H9 (cell line): ENCODE results near the gene SCYGR7. TPM values are rescaled to one million over a fixed set of nuclear protein-coding genes. Genes with fewer than 3 reads are reported as not detected.

Experiments used
- DNase-seq: peaks from one replicate; pipeline ENCODE4 v3.0.0-alpha.2; 2017
- H2AFZ ChIP-seq: one replicate; pipeline ENCODE4 v1.6.1; 2013; ENCODE audit warnings: mild to moderate bottlenecking, low read length, control low read depth, moderate library complexity
- H2AK5ac ChIP-seq: 2 replicates; pipeline ENCODE4 v1.6.1; 2013; ENCODE audit warnings: low read length, control low read depth, mixed read lengths; ENCODE audit not compliant: insufficient read length
- H2BK120ac ChIP-seq: one replicate; pipeline ENCODE4 v1.6.1; 2013; ENCODE audit warnings: low read depth, mild to moderate bottlenecking, low read length, control low read depth, inconsistent platforms; ENCODE audit not compliant: poor library complexity, severe bottlenecking
- H2BK12ac ChIP-seq: 2 replicates; pipeline ENCODE4 v1.6.1; 2013; ENCODE audit warnings: low read length, control low read depth, mixed read lengths, low read depth; ENCODE audit not compliant: insufficient read length
- H2BK15ac ChIP-seq: 2 replicates; pipeline ENCODE4 v1.6.1; 2013; ENCODE audit warnings: low read depth, low read length, control low read depth
- H2BK20ac ChIP-seq: one replicate; pipeline ENCODE4 v1.6.1; 2013; ENCODE audit warnings: low read depth, mild to moderate bottlenecking, low read length, control low read depth, inconsistent platforms; ENCODE audit not compliant: poor library complexity, severe bottlenecking
- H2BK5ac ChIP-seq: 2 replicates; pipeline ENCODE4 v1.6.1; 2013; ENCODE audit warnings: low read length, control low read depth, mixed read lengths; ENCODE audit not compliant: insufficient read length
- H3K14ac ChIP-seq: 2 replicates; pipeline ENCODE4 v1.6.1; 2013; ENCODE audit warnings: low read length, control low read depth; ENCODE audit not compliant: insufficient read depth
- H3K18ac ChIP-seq: 2 replicates; pipeline ENCODE4 v1.6.1; 2013; ENCODE audit warnings: low read depth, mild to moderate bottlenecking, mixed read lengths, low read length, control low read depth; ENCODE audit not compliant: insufficient read length
- H3K23ac ChIP-seq: 2 replicates; pipeline ENCODE4 v1.6.1; 2013; ENCODE audit warnings: low read length, control low read depth, mixed read lengths, low read depth; ENCODE audit not compliant: insufficient read length
- H3K23me2 ChIP-seq: 2 replicates; pipeline ENCODE4 v1.6.1; 2013; ENCODE audit warnings: low read depth, mild to moderate bottlenecking, mixed read lengths, low read length, control low read depth; ENCODE audit not compliant: insufficient read length, poor library complexity, severe bottlenecking
- H3K27ac ChIP-seq: 2 replicates; pipeline ENCODE4 v1.5.1; 2013; ENCODE audit warnings: low read length, control low read depth, mixed read lengths, low read depth; ENCODE audit not compliant: insufficient read length
- H3K27me3 ChIP-seq: 2 replicates; pipeline ENCODE4 v1.6.1; 2013; ENCODE audit warnings: low read length, control low read depth, inconsistent platforms; ENCODE audit not compliant: insufficient read depth
- H3K4ac ChIP-seq: 2 replicates; pipeline ENCODE4 v1.6.1; 2013; ENCODE audit warnings: low read depth, mild to moderate bottlenecking, control low read depth, inconsistent platforms, low read length, moderate library complexity
- H3K4me1 ChIP-seq: 2 replicates; pipeline ENCODE4 v1.6.1; 2013; ENCODE audit warnings: low read length, control low read depth, inconsistent platforms; ENCODE audit not compliant: insufficient read depth
- H3K4me2 ChIP-seq: 2 replicates; pipeline ENCODE4 v1.6.1; 2013; ENCODE audit warnings: low read length, control low read depth, mixed read lengths; ENCODE audit not compliant: insufficient read length, insufficient read depth
- H3K56ac ChIP-seq: 2 replicates; pipeline ENCODE4 v1.6.1; 2013; ENCODE audit warnings: low read depth, mild to moderate bottlenecking, mixed read lengths, low read length, control low read depth; ENCODE audit not compliant: insufficient read length
- H3K79me1 ChIP-seq: 2 replicates; pipeline ENCODE4 v1.6.1; 2013; ENCODE audit warnings: low read depth, mild to moderate bottlenecking, moderate library complexity, low read length, control low read depth, inconsistent platforms; ENCODE audit not compliant: insufficient read depth, poor library complexity, severe bottlenecking
- H3K79me2 ChIP-seq: 2 replicates; pipeline ENCODE4 v1.6.1; 2013; ENCODE audit warnings: low read length, control low read depth, inconsistent platforms; ENCODE audit not compliant: insufficient read depth
- H3K9ac ChIP-seq: 2 replicates; pipeline ENCODE4 v1.6.1; 2013; ENCODE audit warnings: low read length, control low read depth, mixed read lengths; ENCODE audit not compliant: insufficient read length; ENCODE audit errors: extremely low read depth
- H3K9me3 ChIP-seq: one replicate; pipeline ENCODE4 v1.6.1; 2013; ENCODE audit warnings: low read depth, low read length, inconsistent platforms; ENCODE audit not compliant: control insufficient read depth
- H3T11ph ChIP-seq: one replicate; pipeline ENCODE4 v1.6.1; 2013; ENCODE audit warnings: mild to moderate bottlenecking, low read length, control low read depth, inconsistent platforms
- H4K20me1 ChIP-seq: one replicate; pipeline ENCODE4 v1.6.1; 2013; ENCODE audit not compliant: control insufficient read depth, insufficient read length, insufficient read depth
- H4K5ac ChIP-seq: 2 replicates; pipeline ENCODE4 v1.6.1; 2013; ENCODE audit warnings: low read depth, mild to moderate bottlenecking, mixed read lengths, low read length, control low read depth; ENCODE audit not compliant: insufficient read length
- H4K8ac ChIP-seq: replicated peaks from 2 replicates; pipeline ENCODE4 v1.6.1; 2013; ENCODE audit warnings: low read length, control low read depth, mixed read lengths, low read depth; ENCODE audit not compliant: insufficient read length
- H4K91ac ChIP-seq: 2 replicates; pipeline ENCODE4 v1.6.1; 2013; ENCODE audit warnings: low read depth, mild to moderate bottlenecking, moderate library complexity, mixed read lengths, low read length, control low read depth; ENCODE audit not compliant: insufficient read length
- H3K27ac Mint-ChIP-seq, 3 experiments: 2 replicates in 2 of 3; 3 replicates in 1 of 3; pipeline ENCODE4 v1.8.0; 2020 to 2021; ENCODE audit warnings: mixed read lengths in 3 of 3, mild to moderate bottlenecking in 1 of 3, moderate library complexity in 1 of 3
- H3K27me3 Mint-ChIP-seq: 2 replicates; pipeline ENCODE4 v1.8.0; 2021; ENCODE audit warnings: low read depth, mild to moderate bottlenecking, moderate library complexity, mixed read lengths
- H3K36me3 Mint-ChIP-seq, 3 experiments: 2 replicates in 2 of 3; 3 replicates in 1 of 3; pipeline ENCODE4 v1.8.0; 2020 to 2021; ENCODE audit warnings: low read depth in 3 of 3, mixed read lengths in 3 of 3; ENCODE audit not compliant: insufficient read depth in 1 of 3
- H3K4me1 Mint-ChIP-seq, 2 experiments: 2 replicates each; pipeline ENCODE4 v1.8.0; 2020; ENCODE audit warnings: mixed read lengths in 2 of 2
- H3K4me3 Mint-ChIP-seq, 2 experiments: 2 replicates in 1 of 2; 3 replicates in 1 of 2; pipeline ENCODE4 v1.8.0; 2020 to 2021; ENCODE audit warnings: mild to moderate bottlenecking in 2 of 2, mixed read lengths in 2 of 2, moderate library complexity in 1 of 2
- H3K9me3 Mint-ChIP-seq, 2 experiments: 2 replicates in 1 of 2; 3 replicates in 1 of 2; pipeline ENCODE4 v1.8.0; 2020; ENCODE audit warnings: mild to moderate bottlenecking in 2 of 2, mixed read lengths in 2 of 2, moderate library complexity in 1 of 2
- WGBS: extraction: QIAGEN DNeasy Blood & Tissue Kit; methylation state at CpG from one replicate; pipeline ENCODE4 v1.1.7; 2013; ENCODE audit warnings: missing lambda C conversion rate, low lambda C conversion rate, mixed read lengths; ENCODE audit not compliant: insufficient read length; ENCODE audit errors: extremely low coverage; 5-methylcytosine and 5-hydroxymethylcytosine counted together
- total RNA-seq: library from RNA; stranded (reverse); gene quantifications from 2 replicates; pipeline ENCODE4 v1.2.1, GENCODE V29; 2021
- TF ChIP-seq, protein P1 (sequence below): fragments of 200-600 bp; sonication (generic); conservative IDR thresholded peaks from 3 replicates; pipeline ENCODE4 v1.8.0; 2021; ENCODE audit warnings: antibody characterized with exemption, mild to moderate bottlenecking

SCYGR7 gene
- total RNA-seq, 1 experiment from 2014 or later, result not detected

GRCh38 chr2:227696990-227697679 is 31.0 kb upstream of the SCYGR7 start:
- Mint-ChIP-seq H3K9me3 (no peaks in the 10 kb centered on the region), H3K4me3 (no peak overlapping the region), H3K27me3 (no peaks in the 10 kb centered on the region), H3K27ac (no peak overlapping the region), H3K36me3 (peaks cover 0 to 8% (median 1%) of the 10 kb centered on the region in 3 experiments; a peak in 3 of 7 replicates), H3K4me1 (no peaks in the 10 kb centered on the region)
- Histone ChIP-seq H4K20me1 (no peaks in the 10 kb centered on the region), H4K5ac (no peak overlapping the region), H3K79me1 (no peaks in the 10 kb centered on the region), H3K27ac (no peak overlapping the region), H3K23me2 (no peaks in the 10 kb centered on the region), H2BK5ac (no peak overlapping the region), H3K23ac (no peak overlapping the region), H3K18ac (no peak overlapping the region), H3T11ph (no peak overlapping the region), H3K27me3 (no peaks in the 10 kb centered on the region), H3K9ac (no peak overlapping the region), H2BK12ac (no peak overlapping the region), H3K56ac (no peak overlapping the region), H3K79me2 (no peaks in the 10 kb centered on the region), H3K4me1 (no peaks in the 10 kb centered on the region), H2BK20ac (no peak overlapping the region), H3K14ac (no peak overlapping the region), H3K4ac (no peak overlapping the region), H3K9me3 (no peaks in the 10 kb centered on the region), H4K8ac (no peak overlapping the region), H2BK15ac (no peak overlapping the region), H2AFZ (no peak overlapping the region), H2AK5ac (no peak overlapping the region), H4K91ac (no peak overlapping the region), H2BK120ac (no peak overlapping the region), H3K4me2 (no peak overlapping the region)
- DNase-seq, result no peak
- no CpG with 5 or more reads among the region's 2 CpGs for WGBS
- TF ChIP-seq, protein P1, sequence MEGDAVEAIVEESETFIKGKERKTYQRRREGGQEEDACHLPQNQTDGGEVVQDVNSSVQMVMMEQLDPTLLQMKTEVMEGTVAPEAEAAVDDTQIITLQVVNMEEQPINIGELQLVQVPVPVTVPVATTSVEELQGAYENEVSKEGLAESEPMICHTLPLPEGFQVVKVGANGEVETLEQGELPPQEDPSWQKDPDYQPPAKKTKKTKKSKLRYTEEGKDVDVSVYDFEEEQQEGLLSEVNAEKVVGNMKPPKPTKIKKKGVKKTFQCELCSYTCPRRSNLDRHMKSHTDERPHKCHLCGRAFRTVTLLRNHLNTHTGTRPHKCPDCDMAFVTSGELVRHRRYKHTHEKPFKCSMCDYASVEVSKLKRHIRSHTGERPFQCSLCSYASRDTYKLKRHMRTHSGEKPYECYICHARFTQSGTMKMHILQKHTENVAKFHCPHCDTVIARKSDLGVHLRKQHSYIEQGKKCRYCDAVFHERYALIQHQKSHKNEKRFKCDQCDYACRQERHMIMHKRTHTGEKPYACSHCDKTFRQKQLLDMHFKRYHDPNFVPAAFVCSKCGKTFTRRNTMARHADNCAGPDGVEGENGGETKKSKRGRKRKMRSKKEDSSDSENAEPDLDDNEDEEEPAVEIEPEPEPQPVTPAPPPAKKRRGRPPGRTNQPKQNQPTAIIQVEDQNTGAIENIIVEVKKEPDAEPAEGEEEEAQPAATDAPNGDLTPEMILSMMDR, result no peak
